ENCODE results near the gene KIF12.
"Not testable (repeated sequence)": the region's sequence is repeated elsewhere in the genome, so short reads cannot be mapped to it uniquely, and the experiment has no call there.

The KIF12 gene

DNA sequence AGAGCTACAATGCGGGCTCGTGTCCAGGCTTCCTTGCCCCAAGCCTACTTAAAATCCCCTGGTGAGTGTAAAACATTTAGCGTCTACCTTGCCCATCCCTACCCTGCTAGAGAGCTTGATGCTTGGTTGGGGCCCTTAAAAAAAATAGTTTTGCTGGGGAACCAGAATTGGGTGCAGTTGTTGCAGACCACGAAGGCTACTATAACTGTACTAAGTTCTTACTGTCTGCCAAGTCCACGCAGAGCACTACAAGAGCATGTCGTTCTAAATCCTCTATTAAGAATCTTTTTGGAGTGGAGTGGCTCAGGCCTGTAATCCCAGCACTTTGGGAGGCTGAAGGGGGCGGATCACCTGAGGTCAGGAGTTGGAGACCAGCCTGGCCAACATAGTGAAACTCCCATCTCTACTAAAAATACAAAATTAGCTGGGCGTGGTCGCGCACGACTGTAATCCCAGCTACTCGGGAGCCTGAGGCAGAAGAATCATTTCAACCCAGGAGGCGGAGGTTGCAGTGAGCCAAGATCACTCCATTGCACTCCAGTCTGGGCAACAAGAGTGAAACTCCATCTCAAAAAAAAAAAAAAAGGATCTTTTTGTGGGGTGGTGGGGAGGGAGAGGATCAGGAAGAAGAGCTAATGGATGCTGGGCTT is 16.2 kb downstream of the KIF12 start:
- DNase-seq: not testable (repeated sequence)

DNA sequence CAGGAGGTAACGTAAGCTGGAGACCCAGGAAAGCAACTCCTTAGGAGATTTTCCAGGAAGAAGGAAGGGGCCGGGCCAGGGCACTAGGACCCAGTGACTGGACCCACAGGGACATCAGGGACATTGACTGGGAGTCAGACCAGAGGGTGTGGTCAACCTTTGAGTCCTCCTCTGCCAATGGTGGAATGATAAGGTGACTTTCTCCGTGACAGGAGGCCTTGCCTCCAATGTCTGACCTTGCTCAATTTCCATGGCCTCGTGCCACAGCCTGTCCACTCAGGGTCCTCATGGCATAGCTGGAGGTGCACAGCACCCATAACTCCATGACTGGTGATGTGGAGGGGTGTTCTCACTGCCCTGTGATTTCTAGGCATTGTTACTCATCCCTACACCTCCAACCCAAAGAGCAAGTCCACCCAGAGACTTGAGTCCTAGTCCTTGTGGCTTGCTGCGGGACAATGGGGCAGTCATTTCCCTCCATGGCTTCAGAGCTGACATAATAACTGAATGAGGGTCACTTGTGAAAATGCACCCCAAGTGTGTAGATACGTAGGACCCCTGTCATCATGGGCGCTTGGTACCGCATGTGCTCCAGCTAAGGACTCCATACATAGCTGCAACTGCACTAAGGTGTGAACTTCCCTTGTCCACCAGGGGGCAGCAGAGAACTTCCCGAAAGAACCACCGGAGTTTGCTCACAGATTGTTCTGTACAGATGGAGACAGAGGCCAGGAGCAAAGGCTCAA is 16.9 kb downstream of the KIF12 start:
- DNase-seq: peak; percentile 49 to 75

DNA sequence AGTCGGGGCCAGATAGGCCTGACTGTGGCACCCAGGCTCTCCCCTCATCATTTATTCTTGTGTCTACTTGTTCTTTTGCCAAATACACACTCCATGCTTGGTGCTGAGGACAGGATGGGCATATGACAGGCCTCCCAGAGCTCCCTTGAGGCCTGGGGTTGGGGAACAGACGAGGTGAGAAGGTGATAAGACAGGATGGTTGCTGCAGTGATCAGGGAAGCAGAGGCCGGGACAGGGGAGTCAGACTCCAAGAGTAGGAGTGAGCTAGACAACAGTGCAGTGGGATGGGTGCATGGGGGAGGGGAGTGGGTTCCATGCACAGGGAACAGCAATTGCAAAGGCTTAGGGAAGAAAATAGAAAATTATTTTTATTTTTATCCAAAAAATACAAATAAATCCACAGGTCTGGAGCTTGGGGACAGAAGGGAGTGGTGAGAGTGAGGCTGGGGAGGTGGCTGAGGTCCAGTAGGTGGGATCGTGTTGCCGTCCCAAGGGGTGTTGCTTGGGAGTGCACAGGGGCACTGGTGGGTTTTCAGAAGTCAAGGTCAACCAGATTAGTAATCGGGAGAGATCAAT is 17.6 kb downstream of the KIF12 start:
- DNase-seq: no peak

DNA sequence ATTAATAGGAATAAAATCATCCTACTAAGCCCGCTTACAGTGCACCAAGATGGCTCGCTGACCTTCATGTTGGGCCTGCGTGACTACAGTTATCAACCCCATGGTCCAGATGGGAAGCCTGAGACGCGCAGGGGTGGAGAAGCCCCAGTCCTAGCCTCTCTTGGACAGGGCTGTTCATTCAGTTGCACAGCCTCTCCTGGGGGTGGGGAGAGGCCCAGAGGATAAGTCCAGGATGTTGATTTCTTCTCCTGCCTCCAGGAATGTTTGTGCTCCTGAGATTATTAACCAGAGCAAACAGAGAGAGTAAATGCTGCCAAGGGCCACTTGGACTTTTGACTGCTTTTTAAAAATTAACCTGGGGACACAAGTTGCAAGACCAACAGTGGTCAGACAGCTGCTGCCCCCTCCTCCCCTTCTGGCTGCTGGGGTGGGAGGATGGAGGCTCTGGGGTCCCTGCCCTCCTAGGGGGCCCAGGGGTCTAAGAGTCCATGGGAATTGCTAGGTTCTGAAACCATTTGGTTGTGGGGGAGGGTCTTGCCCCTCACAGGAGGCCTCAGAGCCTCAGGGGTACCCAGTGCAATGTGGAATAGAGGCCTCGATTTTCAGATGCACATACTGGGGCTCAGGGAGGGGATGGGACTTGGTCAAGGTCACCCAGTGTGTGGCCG is 18.2 kb downstream of the KIF12 start:
- DNase-seq: no peak

DNA sequence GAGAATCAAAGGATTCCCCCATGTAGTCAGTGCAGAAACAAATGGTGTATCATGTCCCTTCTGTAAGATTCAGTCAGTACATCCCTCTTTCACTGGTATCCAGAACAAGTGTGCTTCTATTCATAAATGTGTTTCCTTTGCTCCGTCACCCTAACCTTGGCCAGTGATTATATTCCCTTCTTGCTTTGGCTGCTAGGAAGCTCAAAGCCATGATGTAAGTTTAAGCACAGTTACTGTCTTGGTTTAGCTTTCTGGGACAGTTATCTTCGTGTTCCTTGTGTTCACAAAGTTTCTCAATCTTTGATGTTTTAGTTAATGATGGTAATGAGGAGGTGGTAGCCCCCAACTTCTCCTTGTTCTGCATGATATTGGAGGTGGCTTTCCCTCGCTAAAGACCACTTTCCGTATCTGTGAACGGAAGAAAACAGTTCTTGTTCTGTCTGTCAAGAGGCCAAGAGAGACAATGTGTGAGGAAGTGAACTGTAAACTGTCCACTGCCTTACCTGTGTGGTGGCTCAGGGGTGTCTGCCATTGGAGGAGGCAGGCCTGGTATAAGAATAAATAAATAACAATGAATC is 18.8 kb downstream of the KIF12 start:
- no peak for DNase-seq

DNA sequence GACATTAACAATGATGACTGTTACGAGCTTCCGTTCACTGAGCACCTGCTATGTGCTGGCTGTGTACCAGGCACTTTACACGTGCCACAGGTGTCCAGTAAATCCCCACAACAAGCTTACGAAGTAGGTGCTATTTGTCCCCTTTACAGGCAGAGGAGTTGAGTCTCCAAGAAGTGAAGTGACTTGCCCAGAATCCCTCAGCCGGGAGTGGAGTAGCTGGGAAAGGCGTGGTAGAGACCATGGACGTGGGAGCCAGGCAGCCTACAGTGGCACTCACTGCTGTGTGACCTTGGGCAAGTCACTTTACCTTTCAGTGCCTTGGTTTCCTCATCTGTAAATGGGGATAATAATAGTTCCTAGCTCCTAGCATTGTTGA is 20.3 kb downstream of the KIF12 start:
- no peak for DNase-seq

DNA sequence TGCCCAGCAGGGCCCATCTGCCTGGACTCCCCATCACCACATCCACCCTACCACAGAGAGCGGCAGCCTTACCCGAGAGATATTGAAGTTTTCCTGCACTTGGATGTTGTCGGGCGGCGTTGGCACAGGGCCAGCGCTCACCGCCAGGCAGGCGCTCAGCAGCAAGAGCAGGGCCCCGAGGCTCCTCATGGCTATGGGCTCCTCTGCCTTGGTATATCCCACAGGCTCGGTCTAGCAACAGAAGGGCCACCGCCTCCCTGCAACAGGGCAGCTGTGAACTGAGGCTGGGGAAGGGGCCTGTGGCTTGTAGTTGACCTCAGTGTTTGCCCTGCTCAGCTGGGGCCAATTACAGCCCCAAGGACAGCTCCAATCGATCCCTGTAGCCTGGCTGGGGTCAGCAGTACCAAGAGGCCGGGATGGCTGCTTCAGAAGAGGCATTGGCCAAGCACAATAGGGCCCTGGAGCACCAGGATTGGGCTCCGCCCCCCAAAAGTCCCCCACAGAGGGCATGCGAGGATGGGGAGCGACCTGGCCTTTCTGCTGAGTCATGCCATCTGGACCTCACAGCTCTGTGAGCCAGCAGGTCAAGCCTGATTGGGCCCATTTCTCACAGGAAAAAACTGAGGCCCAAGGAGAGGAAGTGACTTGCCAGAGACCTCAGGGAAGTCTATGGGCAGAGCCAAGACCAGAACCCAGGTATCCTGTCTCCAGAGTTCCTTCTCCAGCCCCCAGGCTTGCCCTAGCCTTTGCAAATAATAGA is 20.9 kb downstream of the KIF12 start, which contains the start of gene AMBP:
TSS of gene AMBP (minus strand) at position 280 of the 760 bp plus-strand sequence. CDS start at position 189, 91 bp downstream.
- no peak for DNase-seq

DNA sequence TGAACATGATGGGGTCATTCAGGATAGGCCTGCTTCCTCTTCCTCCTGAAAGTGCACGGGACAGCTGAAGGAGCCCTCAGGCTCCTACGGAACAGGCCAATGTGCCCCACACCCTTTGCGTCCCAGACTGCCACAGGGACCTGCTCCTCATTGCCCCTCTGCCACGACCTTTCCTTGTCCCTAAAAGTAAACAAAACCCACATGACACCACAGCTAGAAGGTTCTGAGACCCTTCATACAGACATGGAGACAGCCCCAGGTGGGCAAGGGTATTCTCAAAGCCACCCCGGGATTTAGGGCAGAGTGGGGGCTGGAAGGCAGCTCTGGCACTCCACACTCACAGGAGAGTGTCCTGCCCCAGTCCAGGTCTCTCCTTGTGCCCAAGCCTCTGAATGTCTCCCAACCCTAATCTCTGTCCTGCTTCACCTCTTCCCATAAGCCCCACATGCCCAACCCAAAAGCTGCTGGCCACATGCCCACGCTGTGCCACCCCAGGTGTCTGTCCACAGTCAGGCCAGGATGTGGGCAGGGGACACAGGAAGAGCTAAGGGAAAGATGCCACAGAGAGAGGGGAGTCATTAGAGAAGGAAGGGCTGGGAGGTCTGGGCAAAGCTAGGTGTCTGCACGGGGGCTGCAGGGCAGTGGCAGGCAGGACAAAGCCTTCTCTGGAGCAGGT is 21.8 kb downstream of the KIF12 start:
- DNase-seq: no peak

DNA sequence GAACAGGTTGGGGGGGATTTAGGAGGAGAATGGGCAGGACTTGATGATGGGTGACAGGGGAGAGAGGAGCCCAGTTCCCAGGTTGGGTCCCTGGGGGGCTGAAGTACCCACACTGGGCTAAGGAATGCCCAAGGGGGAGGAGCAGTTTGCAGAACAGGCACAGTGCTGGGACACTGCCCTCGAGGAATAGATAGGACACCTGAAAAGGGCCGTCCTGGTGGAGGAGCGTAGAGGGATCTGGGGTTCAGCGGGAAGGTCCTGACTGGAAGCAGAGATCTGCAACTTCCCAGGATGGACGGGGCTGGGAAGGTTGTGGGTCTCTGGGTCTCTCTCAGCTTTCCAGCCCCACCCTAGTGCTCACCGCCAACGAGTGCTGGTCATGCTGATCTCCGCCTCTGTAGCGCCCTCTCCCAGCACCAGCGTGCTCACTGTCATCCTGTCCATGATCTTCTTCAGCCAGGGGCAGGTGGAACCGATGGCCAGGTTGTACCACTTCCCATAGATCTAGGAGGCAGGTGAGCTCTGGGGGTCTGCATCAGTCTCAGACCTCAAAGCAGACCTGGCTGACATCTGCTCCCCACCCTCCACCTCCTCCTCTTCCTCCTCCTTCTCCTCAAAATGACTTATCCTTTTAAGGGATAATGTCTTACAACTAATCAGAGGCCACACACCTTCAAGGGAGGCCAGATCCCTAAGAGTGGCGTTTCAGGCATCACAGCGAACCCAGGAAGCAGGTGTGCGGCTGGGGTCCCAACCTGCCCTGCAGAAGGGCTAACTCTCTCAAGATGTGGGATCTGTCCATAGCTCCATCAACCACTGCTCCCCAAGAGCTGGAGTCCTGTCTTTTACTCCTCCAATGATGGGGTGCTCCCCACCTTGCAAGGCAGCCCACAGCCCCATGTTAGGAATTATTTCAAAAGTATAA is 22.6 kb downstream of the KIF12 start:
- no peak for DNase-seq

DNA sequence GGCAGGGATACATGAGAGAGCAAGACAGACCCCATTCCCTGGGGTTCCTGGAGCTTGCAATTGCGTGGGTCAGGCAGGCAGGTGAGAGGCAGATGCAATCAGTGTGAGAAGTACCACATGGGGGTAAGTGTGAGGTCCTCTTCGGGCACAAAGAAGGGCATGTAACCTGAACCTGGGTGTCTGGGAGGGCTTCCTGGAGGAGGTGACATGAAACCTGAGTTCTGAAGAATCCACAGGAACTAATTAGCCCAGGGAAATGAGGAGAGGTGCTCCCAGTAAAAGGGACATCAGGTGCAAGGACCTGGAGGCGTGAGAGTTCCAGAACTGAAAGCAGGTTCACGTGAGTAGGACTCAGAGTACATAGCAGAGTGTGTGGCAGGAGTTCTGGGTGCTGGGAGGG is 23.5 kb downstream of the KIF12 start:
- DNase-seq: no peak

DNA sequence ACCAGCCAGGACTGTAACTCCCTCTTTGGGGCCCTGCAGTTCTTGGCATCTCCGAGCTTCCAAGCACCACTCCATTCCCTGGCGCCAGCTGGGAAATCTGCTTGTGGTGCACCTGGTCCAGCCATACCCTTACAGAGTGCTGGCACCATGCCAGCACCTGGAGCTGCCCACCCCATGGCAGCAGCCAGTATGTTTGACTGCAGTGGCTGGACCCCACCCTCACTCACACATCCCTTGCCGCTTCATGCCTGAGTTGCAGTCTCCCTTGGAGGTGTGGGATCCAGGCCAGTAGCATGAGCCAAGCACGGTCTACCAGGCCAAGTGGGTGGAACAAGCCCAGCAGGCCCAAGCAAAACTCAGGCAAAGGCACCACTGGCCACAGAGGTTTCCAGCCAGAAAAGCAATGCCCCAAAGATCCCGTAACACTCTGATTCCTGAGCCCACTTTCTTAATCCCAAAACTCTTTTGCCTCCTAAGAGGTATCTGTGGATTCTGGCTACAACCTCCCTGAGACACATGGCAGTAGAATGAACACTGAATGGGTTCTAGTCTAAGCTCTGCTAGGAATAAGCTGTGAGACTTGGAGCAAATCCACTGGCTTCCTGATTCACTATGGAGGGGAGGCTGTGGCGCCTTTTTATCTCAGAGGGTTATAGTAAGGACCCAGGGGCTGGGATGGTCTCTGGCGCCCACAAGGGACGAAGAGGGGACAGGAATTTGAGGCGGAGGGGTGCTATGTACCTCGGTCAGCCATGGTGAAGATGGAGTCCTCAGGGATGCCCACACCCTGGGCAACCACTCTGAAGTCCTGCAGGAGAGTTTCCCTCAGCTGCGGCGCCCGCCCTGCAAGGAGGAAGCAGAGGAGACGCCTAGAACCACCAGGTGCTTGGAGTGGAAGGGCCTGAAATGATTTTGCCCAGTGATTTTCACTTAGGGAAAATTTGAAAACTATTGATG is 26.6 kb downstream of the KIF12 start:
- no peak for DNase-seq

DNA sequence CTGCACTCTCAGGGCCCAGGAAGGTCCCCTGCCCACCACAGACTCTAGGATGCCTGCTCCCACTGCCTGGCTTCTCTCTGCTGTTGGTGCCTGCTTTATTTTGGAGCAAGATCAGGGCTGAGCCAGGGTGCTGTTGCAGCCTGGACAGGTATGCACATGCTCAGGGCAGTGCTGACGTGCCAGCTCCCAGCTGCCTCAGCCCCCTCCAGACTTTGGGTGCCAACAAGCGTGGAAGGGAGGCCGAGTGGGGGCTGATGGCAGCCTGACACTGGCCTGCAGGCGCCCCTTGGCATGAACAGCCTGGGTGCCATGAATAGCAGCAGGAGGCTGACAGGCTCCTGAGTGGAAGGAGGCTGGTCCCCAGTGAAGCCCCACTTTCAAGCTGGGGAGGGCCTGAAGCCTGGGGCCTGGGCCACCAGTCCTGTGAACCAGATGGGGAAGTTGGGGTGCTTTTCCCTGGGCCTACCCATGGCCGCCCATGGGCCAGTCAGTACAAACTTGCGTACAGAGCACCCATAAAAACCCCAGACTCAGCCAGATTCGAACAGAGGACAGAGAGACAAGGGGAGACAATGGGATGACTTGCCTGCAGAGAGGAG is 27.8 kb downstream of the KIF12 start:
- DNase-seq: no peak

DNA sequence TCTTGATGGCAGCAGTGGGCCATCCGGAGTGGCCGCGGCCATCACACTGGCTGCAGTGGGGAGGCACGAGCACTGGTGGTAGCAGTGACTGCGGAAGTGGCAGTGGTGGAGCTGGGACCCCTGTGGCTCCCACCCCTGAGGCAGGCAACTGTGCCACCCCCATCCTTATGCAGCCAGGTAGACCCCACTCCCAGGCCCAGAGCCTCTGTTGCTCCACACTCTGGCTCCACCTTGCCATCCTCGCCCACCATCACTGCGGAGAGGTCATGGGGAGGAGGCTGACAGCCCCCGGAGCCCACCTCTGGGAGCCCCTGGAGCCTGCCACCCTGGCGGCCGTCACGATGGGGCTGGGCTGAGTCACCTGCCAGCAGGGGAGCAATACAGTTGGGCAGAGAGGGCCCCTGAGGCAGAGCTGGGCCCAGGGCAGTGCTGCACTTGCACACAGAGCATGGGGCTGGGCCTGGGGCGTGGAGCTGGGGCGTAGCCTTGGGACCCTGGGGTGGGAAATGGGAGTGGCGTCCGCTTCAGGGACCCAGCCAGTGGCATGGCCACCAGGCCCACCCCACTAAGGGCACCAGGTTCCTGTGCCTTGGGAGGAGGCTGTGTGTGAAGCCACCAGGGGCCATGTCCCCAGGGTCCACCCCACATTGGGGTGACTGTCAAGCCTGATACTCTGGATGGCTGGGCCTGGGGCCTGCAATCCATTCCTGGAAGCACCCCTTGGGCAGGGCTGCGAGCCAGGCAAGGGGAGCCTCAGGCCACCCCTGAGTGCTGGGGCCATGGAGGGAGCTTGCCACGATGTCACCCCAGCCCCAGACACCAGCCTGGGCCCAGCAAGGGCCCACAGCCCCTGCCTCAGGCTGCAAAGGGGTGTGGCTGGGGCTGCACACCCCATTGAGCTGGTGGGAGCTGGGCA is 28.6 kb downstream of the KIF12 start:
- DNase-seq: no peak

DNA sequence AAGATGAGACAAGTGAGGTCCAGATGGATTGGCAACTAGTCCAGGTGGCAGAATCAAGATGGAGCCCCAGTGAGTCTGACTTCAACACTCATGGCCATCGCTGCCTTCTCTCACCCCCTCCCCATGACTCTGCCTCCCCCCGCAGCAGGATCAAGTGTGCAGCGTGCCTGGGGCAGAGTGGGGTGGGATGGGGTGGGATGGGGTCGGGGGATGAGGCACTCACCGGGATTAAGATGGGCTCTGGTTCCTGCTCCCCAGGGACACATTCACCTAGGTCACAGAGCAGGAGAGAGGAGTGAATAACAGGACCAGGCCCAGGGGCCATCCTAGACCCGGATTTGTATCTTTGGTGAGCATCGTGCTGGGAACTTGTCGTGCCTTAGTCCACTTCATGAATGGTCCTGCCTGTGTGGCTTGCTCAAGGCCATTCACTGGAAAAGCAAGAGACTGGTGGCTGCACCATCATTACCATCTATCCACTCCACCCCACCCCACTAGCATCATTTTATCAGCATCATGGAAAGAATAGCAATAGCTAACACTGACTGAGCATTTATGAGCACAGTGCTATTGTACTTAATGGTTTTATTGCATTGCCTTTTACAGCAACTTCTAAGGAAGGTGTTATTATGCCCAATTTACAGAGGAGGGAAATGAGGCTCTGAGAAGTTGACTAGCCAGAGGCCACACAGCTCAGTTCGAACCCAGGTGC is 29.5 kb downstream of the KIF12 start:
- no peak for DNase-seq

DNA sequence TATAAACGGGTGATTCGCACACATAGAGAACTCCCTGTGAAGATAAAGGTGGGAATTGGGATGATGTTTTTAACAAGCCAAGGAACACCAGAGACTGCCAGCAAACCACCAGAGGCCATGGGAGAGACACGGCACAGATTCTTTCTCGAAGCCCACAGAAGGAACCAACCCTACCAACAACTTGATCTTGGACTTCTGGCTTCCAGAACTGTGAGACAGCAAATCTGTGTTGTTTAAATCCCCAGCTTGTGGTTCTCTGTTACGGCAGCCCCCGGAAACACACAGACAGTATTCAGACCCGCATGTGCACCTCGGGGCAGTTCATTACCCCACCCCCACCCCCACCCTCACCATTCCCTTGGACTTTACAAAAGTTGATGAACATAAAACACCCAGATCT is 33.8 kb downstream of the KIF12 start:
- DNase-seq: no peak

DNA sequence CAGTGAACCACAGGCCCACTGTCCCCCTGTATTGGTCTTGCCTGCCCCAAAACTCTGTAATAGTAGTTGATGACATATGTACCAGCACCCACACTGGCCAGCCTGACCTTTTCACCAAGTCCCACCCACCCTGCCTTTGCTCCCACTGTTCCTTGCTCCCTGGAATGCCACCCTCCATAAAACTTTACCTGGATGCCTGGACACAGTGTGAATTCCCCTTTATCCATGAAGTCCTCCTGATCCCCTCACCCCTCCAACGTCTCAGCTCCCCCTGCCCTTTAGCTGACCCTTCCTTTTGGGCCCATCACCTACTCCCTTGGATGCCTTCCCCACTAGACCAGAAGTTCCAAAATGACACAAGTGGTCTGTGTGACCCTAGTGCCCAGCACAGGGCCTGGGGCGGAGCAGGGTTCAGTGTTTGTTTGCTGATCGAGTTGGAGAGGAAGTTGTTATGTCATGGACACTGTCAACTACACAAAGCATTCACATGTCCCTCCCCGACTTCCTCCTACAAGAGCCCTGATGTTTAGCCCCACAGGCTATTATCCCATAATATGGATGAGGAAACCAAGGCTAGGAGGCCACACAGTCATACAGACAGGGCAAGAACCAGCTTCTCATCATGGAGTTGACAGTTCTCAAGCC is 37.1 kb downstream of the KIF12 start:
- no peak for DNase-seq

DNA sequence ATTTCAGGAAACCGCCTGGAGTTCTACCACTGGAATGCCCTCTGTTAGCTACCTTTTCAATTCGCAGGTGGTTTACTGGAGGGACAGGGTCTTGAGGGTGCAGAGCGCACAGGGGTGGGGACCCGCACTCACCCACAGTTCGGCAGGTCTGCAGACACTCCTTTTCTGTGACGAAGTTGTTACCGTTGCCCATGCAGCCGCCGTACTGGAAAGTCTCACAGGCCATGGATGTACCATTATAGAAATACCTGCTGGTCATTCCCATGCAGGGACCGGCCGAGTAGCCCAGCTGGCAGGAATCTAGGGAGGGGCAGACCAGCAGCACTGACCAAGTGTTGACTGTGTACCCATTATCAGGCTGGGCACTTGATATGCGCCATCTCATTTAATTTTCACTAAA is 37.8 kb downstream of the KIF12 start:
- no peak for DNase-seq

Data from NCI-H1930 (cell line).